ENCODE results near the gene FAT1. TPM values are rescaled to one million over a fixed set of nuclear protein-coding genes. Genes with fewer than 3 reads are reported as not detected.

The FAT1 gene
- total RNA-seq, 2 donors from 2014 or later, result 65.9 to 69.5 TPM

GRCh38 chr4:186727169-186727976, 3.7 kb upstream of the FAT1 start:
- Histone ChIP-seq H3K4me1 (peaks cover 29% of the 10 kb centered on the region), H3K9me3 (no peaks in the 10 kb centered on the region), H3K36me3 (replicated peaks in 1 of 2; ENCODE audit: insufficient read depth in 1 of 2, low read depth in 2 of 2) (no peaks in the 10 kb centered on the region), H3K4me3 (peak overlapping the region; percentile 70 to 88), H3K27ac (peak overlapping the region in 3 of 4 donors; percentile 88 to 93 (median 89)), H3K27me3 (no peaks in the 10 kb centered on the region)
- DNase-seq (no peak), ATAC-seq (no peak)
- intact Hi-C loops (cut with DNase I), result no loop called here
- WGBS, 2 donors, result 10 to 17% methylated on average over 15 of the region's 15 CpGs
- TF ChIP-seq CTCF (IDR thresholded peaks at IDR 0.05), result no peak
- TF ChIP-seq POLR2A (IDR thresholded peaks at IDR 0.05), result no peak

- Histone ChIP-seq H3K27me3 (no peaks in the 10 kb centered on the region), H3K36me3 (replicated peaks in 1 of 2; ENCODE audit: insufficient read depth in 1 of 2, low read depth in 2 of 2) (no peaks in the 10 kb centered on the region), H3K9me3 (no peaks in the 10 kb centered on the region), H3K27ac (peak overlapping the region; percentile 77 to 93 (median 88)), H3K4me3 (peak overlapping the region; percentile 70 to 88), H3K4me1 (peaks cover 36% of the 10 kb centered on the region)
- ATAC-seq (peak; percentile 59), DNase-seq (peak; percentile 73 to 86 (median 78))
- peak in 3 of 7 experiments; percentile 4 to 12 (median 7) for TF ChIP-seq CTCF (IDR thresholded peaks at IDR 0.05)
- TF ChIP-seq POLR2A (IDR thresholded peaks at IDR 0.05), result peak; percentile 85 to 88 (median 85)
- intact Hi-C loops (cut with DNase I), result no loop called here
- WGBS, 2 donors, result 1% methylated on average over 31 to 78 of the region's 82 CpGs
These were observed 2.9 kb upstream of the FAT1 start for GRCh38 chr4:186726426-186727168.

GRCh38 chr4:186725469-186726425, 2.1 kb upstream of the FAT1 start:
- Histone ChIP-seq H3K27ac (peak overlapping the region; percentile 79 to 93 (median 88)), H3K36me3 (replicated peaks in 1 of 2; ENCODE audit: insufficient read depth in 1 of 2, low read depth in 2 of 2) (no peaks in the 10 kb centered on the region), H3K4me3 (peak overlapping the region; percentile 70 to 88), H3K9me3 (no peaks in the 10 kb centered on the region), H3K4me1 (peaks cover 36% of the 10 kb centered on the region), H3K27me3 (no peaks in the 10 kb centered on the region)
- WGBS, 2 donors, result 0% methylated on average over 30 to 54 of the region's 54 CpGs
- peak; percentile 66 for ATAC-seq
- TF ChIP-seq POLR2A (IDR thresholded peaks at IDR 0.05) (no peak), CTCF (IDR thresholded peaks at IDR 0.05) (peak; percentile 48 to 79 (median 69))
- peak; percentile 81 to 89 (median 82) for DNase-seq
- intact Hi-C loops (cut with DNase I), result no loop called here

GRCh38 chr4:186724864-186725468, 1.3 kb upstream of the FAT1 start:
- H3K9me3 ChIP-seq, result no peaks in the 10 kb centered on the region
- WGBS, 2 donors, result 1 to 2% methylated on average over 19 of the region's 19 CpGs
- H3K4me1 ChIP-seq, result peaks cover 36% of the 10 kb centered on the region
- intact Hi-C loops (cut with DNase I), result no loop called here
- H3K36me3 ChIP-seq (replicated peaks in 1 of 2; ENCODE audit: insufficient read depth in 1 of 2, low read depth in 2 of 2), result no peaks in the 10 kb centered on the region
- peak overlapping the region; percentile 70 to 88 for H3K4me3 ChIP-seq
- H3K27ac ChIP-seq, result peak overlapping the region; percentile 79 to 93 (median 88)
- H3K27me3 ChIP-seq, result no peaks in the 10 kb centered on the region
- no peak for ATAC-seq
- TF ChIP-seq CTCF (IDR thresholded peaks at IDR 0.05) (no peak), POLR2A (IDR thresholded peaks at IDR 0.05) (no peak)
- DNase-seq, result peak in 3 of 4 donors; percentile 18 to 29 (median 25)

Data from body of pancreas (tissue), 4 donors.